SW 1271 (cell line): Measurements from ENCODE around the gene STIMATE.

Source experiments
- DNase-seq, 2 experiments: peaks; one replicate each; lab custom pipeline; 2025; lab: John Stamatoyannopoulos, UW

The STIMATE gene

DNA sequence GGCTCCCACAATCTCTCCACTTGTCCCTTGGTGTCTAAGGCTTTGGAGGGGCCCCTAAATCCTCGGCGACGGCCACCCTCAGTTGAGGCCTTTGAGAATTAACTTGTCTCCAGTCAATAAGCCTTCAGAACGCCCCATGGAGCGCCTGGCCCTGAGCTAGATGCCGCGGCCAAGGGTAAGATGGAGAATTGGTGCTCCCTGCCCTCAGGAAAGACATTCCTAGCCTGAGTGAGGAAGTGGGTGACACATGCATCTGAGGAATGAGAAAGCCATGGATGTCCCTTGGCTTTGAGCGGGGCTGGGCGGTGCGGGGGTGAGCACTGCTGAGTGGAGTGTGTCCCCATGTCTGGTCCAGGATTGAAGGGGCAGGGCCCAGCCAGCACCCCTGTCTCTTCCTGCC is 80.1 kb downstream of the STIMATE start:
- DNase-seq: no peak

DNA sequence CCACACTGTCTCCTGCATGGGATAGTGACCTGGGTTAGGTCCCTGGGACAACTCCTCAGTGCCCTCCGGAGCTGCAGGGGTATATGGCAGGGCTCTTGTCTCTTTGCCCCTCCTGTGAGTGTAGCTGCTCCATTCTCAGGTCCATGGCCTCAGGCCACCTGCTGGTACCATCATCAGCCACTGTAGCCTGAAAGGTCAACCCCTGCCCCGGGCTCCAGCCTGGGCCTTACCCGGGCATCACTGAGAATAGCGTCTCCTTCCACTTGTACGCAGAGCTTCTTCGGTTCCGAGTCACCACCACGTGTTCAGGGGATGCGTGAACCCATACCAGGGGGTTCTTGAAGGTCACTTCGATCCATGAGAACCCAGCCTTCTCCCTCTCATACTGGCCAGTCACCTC is 80.7 kb downstream of the STIMATE start:
- DNase-seq: no peak

DNA sequence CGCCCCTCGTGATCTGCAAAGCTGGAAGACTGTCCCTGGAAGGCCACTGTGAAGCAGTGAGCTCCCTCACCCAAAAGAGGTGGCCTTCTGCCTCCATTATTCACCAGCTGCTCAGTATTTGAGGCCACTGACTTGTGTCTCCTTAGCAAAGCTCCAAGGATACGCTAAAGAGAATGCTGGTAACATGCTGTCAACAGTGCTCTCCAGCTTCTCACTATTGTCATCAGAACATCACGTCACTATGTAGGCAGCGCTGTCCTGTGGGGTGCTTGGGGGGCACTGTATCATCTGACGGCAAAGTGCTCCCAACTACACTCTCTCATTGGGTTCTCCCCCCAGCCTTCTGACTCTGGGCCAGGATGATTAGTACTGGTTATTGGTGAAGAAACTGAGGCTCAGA is 81.1 kb downstream of the STIMATE start:
- no peak for DNase-seq

DNA sequence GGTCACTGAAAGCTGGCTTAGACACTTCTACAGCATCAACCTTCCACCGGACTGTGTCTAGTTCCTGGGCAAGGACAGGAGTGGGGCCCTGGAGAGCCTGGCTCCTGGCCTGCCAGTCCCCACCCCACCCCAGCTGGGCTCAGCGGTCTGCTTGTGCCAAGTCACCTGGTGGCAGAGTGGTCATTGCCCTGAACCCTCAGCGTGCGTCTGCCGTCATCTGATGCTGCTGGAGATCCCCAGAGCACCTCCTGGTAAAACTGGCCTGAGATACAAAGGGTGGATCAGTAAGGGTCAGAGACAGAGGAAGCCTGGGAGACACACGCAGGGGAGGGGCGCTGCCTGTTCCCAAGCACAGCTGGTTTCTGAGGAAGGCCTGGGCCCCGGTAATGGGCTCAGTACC is 83.5 kb downstream of the STIMATE start:
- no peak for DNase-seq

DNA sequence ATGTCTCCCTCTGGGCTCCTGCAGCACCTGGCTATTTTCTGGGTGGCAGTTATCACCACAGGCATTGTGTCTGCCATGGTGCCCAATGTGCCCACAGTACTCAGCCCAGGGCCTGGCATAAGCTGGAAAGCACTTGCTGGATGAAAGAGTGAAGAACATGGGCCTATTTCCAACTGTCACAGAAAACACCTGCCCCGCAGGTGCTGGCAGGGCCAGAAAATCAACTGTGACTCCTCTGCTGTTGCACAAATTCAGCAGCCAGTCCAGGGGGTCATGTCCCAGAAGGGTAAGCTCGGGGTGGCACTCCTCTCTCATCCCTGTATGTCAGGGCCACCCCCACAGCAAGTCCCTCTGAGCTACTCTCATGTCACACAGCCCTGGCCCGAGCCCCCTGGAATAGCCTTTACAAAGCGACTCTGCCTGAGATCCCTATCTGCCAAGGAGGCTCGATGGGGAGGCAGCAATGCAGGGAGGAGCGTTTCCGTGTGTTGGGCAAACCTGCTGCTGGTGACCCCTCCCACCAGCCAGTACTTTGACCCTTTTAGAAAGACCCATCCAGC is 85.8 kb downstream of the STIMATE start:
- DNase-seq: no peak

DNA sequence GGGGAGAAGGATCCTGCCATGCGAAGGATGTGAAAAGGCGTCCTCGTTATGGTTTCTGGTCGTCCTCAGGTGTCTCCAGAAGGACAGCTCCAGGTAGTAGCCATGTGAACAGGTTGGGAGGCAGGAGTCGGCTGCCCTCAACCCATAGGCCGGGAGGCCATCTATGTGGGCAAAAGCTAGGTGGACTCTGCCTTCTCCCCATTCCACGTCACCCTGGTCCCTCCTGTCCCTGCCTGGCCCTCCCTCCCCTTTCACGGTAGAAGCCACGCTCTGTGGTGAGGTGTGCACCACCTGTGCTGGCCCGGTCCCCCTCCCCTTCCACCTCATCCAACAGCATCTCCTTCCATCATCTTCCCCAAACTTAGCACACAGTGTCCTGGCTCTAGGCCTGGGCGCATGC is 86.4 kb downstream of the STIMATE start:
- DNase-seq: no peak

DNA sequence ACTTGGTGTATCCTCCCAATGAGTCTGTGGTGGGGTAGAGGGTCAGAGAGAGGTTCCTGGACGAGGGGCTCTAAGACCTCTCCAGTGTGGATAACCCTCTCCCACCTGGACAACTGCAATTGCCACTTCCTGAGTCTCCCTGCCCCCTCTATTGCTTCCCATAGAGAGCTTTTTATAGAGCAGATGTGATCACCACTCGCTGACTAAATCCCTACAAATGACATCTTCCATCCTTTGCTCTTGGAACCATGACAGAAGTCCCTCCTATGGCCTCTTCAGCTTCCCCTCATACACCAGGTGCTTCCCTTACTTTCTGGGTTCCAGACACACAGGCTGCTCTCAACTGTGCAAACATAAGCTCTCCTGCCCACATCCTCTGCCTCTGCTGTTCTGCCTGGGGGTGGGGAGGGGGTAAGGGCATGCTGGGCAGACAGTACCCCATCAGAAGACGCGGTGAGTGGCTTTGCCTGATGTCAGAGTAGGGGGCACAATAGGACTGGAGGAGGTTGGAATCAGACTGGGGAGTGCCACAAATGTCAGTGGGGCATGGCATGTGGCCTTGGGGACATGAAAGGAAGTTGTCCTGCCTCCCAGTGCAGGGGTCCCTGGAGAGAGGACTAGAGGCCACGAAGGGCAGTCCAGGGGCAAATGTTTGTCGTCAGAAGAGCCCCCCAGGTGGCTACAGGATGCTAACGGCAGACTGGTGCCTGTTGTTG is 87.5 kb downstream of the STIMATE start:
- no peak for DNase-seq

DNA sequence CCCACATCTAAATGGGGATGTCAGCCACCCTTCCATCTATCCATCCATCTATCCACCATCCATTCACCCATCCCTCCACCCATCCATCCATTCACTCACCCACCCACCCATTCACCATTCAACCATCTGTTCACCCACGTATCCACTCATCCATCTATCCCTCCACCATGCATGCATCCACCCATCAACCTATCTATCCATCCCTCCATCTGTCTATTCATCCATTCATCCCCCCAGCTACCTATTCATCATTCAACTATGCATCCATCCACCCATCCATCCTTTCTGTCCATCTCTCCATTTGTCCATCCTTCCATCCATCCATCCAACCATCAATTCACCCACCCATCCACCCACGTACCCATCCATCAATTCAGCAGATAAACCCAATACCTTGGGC is 88.2 kb downstream of the STIMATE start:
- DNase-seq: no peak

DNA sequence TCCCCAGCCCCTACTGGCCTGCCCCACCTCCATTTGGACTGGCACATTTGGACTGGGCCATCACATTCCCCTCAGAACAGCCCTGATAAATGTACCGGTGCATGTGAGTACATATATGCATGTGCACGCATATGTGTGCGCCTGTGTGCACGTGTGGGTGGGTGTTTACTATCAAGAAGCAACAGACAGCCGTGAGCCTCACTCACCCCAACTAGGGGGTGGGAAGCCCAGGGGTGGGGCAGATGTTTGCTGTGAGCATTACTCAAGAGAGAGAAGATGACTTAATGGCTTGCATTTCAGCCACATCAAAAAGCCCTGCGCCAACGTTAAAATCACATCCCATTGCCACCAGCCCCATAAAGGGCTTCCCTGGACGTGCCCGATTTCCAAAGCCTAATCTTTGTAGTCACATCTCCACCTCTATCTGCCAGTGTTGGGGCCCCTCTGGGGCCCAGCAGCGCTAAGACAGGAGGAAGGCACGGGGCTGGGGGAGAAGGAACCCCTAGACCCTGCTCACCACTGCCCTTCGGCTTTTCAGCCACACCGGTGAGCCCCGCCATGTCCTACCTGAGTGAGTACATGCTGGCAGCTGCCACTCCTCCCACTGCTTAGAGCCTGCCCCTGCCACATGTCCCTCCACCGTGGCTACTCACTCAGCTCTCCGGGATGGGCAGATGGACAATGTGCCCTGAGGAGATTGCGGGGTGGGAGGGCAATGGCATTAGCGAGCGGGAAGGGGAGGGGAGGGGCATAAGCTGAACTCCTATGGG is 91.9 kb downstream of the STIMATE start:
- DNase-seq: no peak

DNA sequence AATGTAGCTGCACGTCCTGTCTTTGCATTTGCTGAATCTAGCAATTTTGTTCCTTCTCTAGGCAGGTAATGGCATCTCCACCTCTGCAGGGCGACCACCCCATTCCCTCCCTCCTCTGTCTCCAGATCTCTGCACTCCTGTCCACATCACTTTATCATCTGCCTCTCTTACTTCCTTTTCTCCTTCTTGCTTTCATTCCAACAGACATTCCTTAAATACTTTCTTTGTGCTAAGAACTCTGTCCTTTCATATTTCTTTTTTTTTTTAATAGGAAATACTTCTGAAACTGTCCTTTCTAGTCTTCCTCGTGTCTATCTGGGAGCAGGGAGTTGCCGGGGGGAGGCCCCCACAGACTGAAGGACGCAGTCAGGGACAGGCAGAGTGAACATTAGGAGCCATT is 95.5 kb downstream of the STIMATE start:
- no peak for DNase-seq

DNA sequence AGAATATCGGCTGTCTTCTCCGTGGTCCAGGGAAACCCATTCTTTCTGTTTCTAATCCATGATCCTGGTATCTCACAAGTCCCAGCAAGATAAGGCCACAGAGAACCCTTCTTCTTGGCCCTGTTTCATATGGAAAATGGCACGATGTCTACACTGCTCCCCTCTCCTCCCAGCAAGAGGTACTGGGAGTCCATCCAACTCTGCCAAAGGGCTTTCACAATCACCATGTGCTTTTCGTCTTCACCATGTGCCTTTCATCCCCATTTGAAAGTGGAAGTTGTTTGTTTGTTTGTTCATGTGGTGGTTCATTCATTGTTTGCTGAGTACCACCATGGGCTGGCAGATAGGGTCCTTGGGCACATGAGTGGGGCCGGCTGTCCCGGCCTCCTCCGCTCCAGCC is 97.3 kb downstream of the STIMATE start:
- DNase-seq: no peak

DNA sequence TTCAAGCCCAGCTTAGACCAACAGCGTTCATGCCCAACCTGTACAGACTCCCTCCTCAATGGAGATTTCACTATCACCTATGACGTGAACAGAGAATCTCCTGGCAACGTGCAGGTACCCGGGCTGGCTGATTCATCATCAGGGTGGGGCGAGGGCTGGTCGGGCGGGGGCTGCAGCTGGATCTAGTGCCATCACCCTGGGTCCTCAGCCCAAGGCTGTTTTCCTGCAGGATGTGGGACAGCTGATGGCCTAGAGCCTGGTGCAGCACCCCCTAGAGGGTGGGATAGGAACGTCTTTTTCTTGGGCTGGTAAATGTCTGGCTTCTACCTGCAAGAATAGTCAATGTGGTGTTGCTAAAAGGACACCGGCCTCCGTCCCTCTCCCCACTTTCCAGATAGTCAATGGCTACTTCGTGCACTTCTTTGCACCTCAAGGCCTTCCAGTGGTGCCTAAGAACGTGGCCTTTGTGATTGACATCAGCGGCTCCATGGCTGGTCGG is 98.3 kb downstream of the STIMATE start:
- DNase-seq: peak in 1 of 2 experiments; percentile 6

DNA sequence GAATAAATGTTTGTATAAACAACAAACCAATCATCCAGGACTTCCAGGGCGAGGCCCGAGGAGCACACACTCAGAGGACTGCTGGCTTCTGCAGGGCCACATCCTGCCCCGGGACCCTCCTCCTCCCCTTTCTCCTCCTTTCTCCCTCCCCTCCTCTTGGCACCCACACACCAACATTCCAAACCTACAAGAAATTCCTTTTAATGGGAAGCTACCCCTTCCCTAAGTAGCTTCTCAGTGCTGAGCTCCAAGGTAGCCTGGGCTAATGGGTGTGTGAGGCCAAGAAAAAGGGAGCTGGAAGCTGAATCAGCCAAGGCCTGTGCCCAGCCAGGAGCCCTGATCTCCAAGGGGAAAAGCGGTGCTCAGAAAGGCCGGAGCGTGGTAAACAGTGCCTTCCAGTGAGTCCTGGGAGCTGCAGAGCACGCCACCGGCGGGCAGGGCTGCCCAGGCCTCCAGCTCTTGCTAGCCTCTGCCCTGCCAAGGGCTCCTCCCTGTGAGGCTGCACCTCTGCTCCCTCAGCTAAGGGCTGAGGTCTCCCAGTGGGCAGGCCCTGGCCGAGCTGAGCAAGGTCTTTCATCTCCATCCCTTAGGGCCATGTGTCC is 98.9 kb downstream of the STIMATE start:
- DNase-seq: no peak

DNA sequence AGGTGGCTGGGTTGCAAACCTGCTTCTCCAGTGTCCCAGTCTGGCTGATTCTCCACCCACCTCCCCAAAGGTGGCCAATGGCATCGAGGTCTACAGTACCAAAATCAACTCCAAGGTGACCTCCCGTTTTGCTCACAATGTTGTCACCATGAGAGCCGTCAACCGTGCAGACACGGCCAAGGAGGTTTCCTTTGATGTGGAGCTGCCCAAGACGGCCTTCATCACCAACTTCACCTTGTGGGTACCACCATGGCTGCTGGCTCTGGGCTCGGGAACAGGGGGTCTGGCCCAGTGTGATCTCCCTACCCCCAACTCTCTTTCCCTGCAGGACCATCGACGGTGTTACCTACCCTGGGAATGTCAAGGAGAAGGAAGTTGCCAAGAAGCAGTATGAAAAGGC is 100.9 kb downstream of the STIMATE start:
- DNase-seq: no peak

DNA sequence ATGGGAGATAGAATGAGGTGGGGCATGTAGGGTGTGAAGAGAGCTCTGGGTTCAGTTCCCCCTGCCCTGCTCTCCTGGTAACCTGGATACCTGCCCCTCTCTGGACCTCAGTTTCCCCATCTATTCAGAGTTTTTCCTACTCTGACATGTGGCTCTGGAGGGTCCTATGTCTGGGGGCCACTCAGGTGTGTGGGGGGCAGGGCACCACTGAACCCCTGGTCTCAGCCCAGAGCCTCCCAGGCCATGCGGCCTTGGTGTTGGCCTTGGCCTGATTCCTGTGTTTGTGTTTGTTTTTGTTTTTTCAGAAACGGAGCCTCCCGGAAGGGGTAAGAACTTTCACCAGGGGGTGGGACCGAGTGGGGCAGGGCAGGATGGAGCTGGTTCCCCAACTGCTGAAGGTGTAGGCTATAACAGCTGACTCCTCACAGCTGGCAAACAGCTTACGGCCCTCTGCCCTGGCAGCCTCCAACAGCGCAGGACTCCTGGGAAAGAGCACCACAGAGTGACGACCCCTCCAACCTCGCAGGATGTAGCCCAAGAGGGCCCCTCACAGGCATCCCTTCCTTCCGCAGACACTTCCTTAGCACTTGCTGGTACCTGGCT is 101.9 kb downstream of the STIMATE start:
- DNase-seq: no peak

DNA sequence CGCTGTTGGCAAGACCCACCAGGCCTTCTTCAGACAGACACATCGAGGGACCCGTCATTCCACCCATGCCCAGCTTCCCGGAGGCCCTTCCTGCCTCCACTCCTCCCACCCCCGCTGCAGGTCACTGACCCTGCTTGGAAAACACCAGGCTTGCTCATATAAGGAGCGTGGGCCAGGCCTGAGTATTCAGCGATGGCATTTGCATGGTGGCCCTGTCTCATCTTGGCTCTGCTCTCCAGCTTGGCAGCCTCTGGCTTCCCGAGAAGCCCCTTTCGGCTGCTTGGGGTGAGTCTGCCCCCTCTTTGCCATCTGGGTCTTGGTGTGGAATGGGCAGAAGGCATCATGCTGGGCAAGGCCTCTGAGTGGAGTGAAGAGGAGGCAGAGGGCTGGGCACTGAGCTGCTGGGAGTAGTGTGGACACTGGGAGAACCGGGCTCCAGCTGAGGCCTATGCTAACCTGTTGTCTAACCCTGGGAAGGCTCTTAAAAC is 102.7 kb downstream of the STIMATE start, which contains the start of gene ITIH3:
TSS of gene ITIH3 (plus strand) at position 185 of the 488 bp plus-strand sequence. CDS start at position 193, 8 bp downstream.
- no peak for DNase-seq

DNA sequence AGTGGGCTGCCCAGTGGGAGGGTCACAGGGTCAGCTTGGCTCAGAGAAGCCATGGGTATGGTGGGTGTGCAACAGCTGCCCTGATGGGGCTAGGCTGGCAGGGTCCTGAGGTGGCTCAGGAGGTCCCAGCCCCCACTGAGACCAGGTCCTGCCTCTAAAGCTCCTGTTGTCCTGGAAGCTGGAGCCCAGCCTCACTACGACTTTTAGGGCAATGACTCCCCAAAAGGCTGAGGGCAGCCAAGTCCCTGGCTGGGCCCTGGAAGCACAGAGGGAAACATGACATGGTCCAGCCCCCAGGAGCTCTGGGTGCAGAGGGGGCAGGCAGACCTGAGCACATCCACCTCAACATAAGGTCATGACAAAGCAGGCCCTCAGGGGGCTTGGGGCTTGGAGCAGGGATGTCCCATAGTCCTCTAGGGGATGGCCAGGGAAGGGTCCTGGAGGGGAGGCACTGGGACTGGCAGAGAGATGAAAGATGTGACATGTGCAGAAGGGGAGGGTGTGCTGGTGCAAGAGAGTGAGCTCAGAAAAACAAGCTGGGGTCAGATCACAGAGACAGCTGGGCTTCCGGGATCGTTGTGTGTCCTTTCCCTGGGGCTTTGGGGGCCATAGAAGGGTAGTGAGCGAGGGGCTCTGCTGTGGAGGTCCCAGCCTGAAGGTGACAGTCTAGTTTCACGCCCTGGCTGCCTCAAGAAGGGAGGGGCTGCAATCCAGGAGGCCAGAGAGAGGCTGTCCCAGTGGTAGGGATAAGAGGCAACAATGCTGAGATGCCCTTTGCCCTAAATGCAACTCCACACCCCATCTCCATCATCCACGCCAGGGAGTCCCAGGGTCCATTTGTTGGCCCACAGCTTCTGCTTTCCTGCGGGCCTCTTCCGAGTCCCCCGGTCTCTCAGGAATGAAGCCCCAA is 103.4 kb downstream of the STIMATE start:
- DNase-seq: no peak

DNA sequence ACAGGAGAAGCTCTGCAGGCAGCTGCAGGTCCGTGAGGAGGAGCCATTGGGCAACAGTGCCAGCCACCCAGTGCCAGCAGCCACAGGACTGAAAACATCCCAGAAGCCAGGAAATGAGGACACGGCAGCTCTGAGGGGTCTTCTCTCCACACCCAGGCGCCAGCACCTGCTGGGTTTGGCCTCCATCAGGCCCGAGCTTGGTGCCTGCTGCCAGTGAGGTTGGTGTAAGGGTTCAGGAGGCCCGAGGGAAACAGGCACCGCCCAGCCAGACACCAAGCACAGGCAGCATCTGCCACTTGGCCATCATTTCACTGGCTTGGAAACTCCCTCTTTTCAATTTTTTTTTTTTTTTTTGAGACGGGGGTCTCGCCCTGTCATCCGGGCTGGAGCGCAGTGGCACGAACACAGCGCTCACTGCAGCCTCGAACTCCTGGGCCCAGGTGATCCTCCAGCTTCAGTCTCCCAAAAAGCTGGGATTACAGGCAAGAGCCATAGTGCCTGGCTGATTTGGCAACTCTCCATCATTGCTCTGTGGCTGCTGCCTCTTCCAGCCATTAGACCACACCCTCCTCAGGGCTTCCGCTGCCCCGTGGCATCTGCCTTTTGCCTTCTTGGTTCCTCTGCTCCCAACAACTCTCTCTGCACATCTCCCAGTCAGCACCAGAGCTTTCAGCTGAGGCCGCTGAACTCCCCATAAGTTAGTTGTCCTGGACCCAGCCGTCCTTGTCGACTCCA is 104.2 kb downstream of the STIMATE start:
- no peak for DNase-seq

DNA sequence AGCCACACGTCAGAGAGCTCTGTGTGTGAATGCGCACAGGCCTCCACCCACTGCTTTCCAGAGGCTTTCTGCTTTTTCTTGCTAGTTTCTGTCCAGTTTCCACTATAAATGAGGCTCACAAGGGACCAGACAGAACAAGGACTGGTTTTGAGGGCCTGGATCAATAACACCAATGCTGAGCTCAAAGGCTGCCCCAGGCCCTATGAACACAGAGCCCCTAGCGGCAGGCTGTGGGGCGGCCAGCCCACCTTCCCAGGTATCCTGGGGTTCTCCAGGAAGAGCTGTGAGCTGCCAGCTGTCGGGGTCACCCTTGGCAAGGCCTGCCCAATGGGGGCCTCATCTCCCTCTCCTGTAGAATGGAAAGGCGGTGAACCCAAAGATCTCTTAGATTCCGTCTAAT is 104.9 kb downstream of the STIMATE start:
- DNase-seq: no peak

DNA sequence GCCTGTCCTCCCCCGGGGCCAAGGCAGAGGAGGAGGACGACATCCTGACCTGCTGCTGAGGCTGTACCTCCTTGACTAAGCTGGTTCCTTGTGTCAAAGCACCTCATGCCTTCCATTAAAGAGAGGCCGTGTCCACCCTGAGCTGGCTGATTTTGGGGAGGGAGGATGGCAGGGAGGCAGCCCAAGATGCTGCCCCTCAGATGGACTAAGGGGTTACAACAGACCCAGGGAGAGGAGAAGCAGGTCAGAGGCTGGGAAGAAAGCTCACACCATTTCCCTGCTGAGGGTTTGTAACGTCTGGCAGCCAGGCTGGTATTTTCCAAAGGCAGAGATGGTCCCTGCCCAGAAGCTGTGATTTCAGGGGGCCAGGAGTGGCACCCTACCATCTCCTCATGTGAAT is 105.4 kb downstream of the STIMATE start:
- no peak for DNase-seq
